Effector CD8-positive, alpha-beta T cell (primary cell): ENCODE measurements around the gene ROPN1.
"Not testable (repeated sequence)": the region's sequence is repeated elsewhere in the genome, so short reads cannot be mapped to it uniquely, and the experiment has no call there.

Experiments
- DNase-seq: peaks from one replicate; lab custom pipeline; 2025; lab: John Stamatoyannopoulos, UW
- total RNA-seq, 4 experiments: gene quantifications; one replicate each; lab custom pipeline; 2026; lab: John Stamatoyannopoulos, UW

ROPN1 gene
- 0 to 0.18 (median 0) reads per million in 4 experiments for total RNA-seq

DNA sequence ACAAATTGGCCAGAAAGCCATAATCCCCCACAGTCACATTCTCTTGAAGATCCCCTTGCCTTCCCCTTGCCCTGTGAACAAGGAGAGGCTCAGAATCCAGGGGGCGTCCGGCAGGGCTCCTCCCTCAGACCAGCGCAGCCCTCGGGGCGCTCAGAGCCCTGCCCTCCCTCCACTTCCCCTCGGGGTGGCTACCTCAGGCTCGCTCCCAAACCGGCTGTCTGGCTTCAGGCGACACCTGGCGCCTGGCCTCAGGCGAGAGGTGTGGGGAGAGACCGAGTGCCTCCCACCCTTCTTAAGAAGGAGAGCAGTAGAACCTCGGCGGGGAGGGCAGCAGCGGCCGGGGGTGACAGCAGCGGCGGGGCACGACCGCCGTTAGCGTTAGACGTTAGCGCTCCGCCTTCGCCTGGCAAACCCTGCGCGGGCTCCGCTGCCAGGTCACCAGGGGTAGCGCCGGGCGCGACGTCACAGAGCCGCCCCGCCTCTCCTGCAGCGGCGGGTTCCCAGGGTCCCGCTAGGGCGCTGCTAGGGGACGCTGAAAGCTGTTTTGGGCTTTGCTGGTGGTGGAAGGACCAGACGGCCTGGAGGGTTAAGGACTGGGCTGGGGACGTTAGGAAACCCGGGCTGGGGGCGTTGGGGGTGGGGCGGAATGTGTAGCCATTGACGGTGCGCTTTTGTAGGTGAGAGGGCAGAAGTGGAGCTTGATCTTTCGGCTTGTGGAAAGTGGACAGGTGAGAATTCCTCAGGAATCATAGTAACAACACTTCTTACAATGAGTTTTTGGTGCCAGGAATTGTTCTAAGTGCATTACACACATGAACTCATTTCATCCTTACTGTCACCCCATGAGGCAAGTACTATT is at the start of gene ROPN1:
ROPN1 (minus strand) TSS at position 395 of the 859 bp plus-strand sequence. CDS start 11,643 bp downstream, outside the sequence.
- not testable (repeated sequence) for DNase-seq

DNA sequence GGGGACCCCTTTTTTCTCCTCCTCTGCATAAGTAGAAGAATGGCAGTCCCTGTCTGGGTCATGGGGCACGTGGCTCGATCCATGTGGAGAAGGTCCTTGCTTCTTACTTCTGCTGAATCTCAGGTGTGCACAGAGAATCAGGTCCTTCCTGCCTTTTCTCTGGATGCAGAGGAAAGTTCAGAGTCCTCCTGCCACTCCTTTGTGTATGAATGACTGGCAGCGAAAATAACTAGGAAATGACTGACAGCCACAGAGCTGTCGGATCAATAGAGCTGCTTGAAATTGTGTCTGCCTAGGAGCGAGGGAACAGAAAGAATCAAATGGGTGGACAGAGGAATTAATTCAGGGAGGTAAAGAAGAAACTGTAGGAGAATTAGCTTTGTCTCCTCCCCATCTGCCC is 49.6 kb upstream of the ROPN1 start:
- DNase-seq = no peak

DNA sequence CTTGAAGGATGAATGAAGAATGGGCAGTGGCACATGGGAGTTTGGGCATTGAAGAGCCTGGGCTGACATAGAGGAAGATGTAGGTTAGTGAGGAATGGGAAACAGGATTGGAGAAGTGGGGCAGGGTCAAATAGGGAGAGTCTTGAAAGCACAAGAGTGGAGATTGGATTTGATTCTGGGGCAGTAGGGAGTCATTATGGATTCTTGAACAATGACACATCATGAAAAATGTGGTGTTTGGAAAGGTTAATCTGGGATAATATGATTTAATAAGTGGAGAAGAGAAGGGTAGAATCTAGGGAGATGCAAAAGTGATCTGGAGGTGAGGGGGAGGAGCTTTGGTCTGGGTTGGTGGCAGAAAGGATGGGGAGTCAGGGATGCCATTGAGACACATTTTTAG is 45.4 kb upstream of the ROPN1 start:
- no peak for DNase-seq

DNA sequence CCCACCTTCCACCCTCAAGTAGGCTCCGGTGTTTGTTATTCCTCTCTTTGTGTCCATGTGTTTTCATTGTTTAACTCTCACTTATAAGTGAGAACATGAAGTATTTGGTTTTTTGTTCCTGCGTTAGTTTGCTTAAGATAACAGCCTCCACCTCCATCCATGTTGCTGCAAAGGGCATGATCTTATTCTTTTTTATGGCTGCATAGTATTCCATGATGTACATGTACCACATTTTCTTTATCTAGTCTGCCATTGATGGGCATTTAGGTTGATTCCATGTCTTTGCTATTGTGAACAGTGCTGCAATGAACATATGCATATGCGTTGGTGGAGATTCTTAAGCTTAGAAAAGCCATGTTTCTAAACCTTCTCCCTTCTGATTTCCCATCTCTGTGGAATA is 44.3 kb upstream of the ROPN1 start:
- DNase-seq = not testable (repeated sequence)

DNA sequence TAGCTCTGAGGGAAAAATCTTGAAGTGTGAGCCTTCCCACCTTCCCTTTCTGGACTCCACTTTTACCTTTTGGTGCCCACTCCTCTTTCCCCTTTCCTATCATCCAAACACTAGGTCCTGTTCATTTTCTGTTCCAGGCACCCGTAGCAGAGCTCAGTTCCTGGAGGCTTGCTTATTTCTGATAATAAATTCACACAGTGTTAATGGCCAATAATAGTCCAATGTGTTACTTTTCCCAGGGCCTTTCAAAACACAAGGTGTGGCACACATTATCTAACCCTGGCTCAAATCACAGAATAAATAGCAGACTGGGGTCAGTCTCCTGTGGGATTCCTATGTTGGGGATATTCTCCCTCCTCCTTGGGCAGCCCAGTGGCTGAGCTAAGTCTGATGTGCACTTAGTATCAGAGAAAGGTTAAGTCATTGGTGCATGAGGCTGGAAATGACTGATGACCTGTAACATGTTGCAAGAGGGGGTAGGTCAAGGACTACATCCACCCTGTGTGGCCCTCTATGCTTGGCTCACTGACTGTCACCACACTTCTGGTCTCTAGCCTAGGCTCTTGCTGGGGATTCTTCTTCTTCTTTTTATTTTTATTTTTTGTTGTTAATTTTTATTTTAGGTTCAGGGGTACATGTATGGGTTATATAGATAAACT is 43.7 kb upstream of the ROPN1 start:
- DNase-seq = no peak

DNA sequence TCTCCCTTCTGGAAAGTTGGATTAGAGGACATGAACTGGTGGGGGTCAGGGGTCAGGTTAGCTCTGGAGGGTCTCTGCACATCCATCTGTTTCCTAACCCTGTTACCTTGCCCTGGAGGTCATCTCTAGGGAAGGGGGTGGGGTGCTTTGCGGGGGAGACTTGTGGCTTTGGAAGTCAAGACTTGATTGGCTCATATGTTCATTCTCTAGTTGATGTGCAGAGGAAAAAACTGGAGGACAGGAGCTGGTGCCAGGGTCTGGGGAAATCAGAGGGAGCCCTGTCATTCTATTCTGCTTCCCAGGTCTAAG is 42.9 kb upstream of the ROPN1 start:
- no peak for DNase-seq

DNA sequence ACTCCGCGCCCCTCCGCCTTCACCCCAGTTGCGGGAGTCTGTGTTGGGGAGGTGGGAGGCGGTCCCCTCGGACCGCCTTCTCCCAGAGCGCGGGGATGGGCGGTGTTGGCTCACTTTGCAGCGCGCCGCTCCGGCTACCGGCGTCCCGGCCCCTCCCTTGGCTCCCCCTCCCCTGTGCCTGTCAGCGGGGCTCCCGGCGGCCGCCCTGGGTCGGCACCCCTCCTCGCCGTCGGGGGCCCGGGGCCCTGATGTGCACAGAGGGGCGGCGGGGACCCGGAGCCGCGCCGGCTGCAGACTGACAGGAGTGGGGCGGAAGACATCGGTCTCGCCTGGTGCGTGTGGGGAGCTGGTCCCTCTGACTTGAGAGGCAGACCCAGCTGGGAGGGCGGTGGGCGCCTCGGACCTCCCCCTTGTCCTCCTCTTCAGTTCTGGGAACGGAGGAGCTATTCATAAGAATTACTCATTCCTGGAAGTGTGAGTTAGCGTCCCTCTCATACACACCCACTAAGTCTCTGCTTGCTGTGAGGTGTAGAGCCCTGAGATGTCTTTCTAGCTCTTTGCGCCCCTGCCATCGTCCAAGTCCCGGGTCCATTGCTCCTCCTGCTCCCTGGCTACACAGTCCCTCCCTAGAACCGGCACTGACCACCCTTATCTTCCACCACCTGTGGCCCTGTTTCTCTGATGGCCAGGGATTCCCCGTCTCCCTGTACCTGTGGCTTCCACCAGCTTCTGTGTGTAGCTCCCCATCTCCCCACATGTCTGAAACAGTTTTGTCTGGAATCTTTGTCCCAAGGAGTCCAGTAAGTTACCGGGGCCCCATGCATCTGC is 42.3 kb upstream of the ROPN1 start:
- no peak for DNase-seq

DNA sequence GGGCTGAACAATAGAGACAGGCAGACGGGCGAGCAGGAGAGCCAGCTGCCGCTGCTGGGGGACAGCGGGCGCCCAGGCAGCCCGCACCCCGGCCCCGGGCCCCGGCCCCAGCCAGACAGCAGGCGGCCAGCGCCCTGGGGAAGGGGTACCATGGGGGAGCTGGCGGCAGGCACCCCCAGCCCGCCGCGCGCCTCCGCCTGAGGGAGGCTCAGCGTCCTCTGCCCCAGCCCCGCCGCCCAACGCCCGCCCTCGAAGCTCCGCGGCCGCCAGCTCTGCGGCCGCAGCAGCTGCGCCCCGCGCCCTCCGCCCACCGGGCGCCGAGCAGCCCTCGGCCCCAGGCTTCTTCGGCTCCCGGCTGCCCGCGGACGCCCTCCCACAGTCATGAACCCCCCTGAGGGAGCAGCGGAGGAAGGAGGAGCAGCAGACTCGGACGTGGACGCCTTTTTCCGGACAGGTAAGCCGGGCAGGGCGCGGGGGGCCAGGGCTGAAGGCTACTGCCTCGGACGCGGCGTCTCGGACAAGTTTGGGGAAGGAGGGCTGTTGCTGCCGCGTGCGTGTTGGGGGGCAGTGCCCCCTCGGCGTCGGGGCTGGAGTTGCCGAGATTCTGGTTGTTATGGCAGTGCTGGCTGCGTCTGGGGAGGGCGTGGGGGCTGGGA is 41.6 kb upstream of the ROPN1 start, which contains the start of gene KALRN:
KALRN (plus strand) TSS at position 10 of the 656 bp plus-strand sequence.
- DNase-seq = no peak

DNA sequence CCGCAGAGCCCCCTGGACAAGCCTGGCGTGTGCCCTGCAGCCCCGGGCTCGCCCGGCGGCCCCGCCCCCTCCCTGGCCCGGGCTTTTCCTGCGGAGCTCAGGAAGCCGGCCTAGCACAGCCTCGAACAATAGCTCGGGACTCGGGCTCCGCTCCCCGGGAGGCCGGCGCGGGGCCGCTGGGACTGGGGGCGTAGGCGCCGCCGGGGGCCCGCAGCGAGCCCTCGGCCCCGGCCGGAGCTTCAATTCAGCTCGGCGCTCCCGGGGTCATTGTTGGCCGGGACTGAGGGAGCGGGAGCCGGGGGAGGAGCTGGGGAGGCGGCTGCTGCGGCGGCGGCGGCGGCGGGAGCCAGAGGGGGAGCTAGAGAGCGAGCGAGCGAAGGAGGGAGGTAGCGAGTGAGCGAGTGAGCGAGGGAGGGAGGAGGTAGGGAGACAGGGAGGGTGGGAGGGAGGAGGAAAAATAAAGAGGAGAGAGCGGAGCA is 41.0 kb upstream of the ROPN1 start:
- no peak for DNase-seq

DNA sequence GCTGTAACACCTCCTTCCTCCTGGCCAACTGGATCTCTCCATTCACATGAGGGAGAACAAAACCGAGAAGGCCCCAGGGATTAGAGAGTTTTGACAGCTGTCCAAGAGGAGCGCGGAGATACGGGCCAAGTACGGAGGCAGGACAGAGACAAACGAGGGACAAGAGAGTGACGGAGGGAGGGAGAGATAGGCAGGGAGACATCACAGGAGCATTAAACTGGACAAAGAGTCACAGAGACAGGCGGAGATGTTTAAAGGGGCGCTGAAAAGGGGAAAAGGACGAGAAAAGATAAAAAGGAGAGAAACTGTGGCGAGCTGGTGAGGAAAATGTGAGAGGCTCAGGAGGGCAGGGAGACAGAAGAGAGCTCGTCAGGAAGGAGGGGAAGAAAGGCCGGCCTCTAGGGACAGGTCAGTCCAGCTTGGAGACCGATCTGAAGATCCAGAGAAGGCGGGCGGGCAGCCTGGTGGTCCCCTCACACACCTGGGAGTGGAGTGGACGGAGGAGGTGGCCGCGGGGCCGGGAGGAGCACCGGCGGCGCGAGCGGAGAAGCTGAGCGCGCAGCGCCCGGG is 40.5 kb upstream of the ROPN1 start:
- no peak for DNase-seq

DNA sequence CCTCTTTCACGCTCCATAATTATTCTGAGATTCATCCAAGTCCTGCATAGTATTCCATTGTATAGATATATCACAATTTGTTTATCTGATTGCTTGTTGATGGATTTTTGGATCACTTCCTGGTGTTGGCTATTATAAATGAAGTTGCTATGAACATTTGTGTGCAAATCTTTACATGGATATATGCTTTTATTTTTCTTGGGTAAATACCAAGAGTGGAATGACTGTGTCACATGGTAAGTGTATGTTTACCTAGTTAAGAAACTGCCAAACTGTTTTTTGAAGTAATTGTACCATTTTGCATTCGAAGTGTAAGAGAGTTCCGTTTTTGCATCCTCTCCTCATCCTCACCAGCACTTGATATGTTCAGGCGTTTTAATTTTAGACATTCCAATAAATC is 34.6 kb upstream of the ROPN1 start:
- DNase-seq = no peak

DNA sequence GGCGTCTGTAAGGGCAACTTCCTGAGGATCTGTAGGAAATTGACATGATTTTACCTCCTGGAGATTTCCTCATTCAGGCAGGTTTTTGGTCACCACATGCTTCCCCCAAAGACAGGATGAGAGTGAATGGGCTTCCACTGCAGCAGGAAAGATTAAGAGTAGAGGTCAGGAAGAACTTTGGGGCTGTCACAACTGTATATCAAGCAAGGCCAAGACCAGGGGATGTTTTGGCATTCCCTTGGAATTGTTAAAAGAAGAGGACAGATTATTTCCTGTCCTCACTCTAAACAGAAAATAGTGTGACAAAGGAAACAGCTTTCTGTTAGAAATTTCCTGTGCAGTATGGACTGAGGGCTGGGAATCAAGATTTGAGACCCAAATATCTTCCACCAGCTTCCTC is 31.6 kb upstream of the ROPN1 start:
- DNase-seq = not testable (repeated sequence)

DNA sequence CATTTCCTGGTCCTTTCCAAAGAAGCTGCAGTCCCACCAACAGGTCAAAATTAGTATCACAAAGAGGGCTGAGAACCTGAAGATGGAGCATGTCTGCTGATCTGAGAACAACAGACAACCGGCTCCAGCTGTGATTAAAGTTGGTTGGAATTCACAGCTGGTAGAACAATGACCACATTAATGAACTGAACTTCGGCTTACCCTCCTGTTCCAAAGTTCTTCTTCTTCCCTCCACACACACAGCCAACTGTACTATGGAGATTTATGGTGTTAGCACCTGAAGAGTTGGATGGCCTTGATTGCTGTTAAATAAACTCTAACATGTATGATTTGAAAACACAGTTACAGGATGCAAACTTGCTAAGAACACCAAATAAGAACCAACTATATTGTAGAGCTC is 27.4 kb upstream of the ROPN1 start:
- no peak for DNase-seq

DNA sequence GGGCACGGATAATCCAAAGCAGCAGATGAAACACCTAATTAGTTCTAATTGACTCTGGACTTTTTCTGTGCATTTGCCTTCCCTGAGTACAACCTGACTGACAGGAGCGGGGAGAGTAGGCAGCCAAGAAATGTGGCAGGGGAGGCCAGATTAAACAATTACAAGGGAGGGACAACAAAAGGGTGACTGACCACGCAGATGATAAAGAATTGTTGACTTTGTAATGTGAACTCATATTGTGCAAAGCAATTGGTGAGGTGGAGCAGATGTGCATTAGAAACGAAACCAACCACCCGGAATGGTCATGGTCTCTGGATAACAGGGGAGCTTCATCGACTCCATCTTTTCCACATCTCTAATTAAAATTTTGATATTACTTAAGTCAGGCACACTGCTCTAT is 25.6 kb upstream of the ROPN1 start:
- not testable (repeated sequence) for DNase-seq

DNA sequence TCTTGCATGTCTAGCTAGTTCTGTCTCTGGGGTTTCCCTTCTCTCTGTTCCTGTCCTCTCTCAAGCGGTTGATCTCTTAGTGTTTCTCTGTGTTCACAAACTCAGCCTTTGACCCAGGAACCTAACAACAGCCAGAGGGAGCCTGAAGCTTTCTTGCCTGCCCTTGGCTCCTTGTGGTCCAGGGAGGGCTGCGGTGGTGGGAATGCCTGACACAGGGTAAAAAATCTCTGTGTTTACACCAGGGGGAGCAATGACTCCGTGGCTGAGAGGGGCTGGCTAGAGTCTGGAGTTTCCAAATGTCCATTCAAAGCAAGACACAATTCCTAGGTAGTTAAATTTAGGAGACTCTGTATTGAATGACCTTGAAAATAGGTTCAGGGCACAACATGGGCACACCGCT is 24.6 kb upstream of the ROPN1 start:
- not testable (repeated sequence) for DNase-seq

DNA sequence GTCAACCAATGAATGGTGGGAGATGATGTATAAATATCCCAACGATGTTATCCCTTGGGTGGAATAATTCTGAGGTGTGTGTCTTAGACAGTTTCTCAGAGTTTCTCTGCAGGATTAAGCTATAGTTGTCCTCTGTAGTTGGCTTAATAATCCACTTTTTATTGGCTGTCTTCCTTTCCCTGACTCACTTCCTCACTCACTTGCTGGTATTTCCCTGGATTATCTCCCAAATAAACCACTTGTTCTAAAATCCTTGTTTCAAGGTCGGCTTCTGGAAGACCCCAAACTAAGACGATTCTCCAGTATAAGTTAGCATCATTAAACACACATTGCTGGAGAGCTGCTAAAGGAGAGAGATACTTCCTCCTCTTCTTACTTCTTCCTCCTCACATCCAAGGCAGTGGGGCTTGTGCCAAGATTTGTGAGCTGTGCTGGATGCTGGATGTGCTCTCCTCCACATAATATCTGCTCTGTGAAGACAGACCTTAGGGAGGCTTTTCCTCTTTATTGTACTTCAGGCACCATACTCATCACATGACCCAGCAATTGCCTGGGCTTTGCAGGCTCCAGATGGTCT is 22.5 kb upstream of the ROPN1 start:
- no peak for DNase-seq

DNA sequence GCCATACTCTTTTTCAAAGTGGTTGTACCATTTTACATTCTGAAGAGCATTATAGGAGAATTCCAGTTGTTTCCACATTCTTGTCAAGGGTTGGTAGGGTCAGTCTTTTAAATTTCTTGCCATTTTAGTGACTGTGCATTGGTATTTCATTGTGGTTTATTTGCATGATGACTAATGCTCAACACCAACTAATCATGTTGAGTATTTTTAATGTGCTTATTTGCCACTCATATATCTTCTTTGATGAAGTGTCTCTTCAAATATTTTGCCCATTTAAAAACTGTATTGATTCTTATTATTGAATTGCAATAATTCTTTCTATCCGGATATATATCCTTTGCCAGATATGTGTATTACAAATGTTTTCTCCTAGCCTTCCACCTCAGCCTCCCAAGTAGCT is 16.4 kb upstream of the ROPN1 start:
- DNase-seq = not testable (repeated sequence)

DNA sequence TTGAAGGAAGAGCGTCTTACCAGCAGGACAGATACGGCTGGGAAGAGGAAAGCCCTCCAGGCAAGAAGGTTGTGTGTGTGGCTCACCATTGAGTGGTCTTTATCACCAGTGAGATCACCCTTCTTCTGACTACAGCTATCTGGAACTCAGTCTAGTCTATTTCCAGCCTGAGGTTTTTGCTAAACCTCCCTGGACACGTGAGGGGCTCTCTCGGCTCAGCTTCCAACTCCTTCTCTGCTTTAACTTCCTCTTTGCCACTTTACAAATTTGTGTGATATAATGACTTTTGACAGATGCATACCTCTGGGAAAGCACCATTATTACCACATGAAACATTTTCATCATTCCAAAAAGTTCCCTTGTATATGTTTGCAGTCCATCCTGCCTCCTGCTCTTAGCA is 15.3 kb upstream of the ROPN1 start:
- DNase-seq = no peak

DNA sequence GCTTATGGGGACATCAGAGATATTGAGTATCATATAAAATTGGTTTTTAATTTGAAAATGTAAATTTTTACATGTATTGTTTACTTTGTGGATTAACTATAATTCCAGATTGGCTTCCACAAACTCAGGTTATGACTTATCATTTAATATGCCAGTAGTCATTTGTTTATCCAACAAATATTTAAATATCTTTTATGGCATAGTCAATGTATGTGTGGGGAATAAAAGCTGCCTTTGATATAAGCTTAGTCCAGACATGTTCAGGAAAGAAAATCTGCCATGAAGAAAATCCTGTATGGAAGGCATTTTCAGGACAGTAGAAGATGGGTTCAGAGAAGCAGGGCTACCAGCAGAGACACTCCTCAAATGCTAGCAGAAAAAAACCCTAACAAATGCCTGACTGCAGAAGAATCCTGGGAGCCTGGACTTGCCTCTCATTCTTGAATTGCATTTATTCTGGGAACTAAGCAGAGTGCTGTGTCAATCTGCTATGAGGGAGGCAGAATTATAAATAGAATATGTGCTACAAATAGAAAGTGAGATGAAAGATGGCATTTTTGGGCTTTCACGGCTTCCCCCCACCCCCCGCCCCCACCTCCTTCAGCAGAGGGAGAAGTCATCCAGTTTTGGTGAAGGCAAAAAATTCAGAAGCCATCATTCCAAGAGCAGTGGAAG is 10.6 kb upstream of the ROPN1 start:
- DNase-seq = not testable (repeated sequence)

DNA sequence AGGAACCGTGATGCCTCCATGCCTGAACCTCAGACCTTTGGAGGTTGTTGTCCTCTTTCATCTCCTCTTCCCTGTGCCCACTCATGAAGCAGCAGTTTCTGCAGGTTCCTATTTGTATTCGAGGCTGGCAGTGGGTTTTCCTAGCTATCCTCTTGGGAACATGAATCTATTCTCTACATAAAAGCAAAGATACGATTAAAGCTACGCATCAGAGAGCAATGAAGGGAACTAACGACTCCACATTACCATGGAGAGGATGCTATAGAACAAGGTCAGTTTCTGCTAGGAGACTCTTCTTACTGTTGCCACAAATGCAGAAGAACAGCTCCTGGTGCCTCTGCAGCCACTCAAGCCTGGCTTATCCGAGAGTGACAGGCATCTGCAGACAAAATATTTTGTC is 9.4 kb upstream of the ROPN1 start:
- DNase-seq = not testable (repeated sequence)
